ENCODE measurements around the gene NAP1L4.

The NAP1L4 gene

GRCh38 chr11:3021125-3021524, 29.0 kb upstream of the NAP1L4 start:
- in situ Hi-C loops (cut with HindIII; ENCODE audit: low pct_unique_long_range_greater_than_20kb, low sequenced_read_pairs): no loop called here
- no peak for TF ChIP-seq JUND (IDR thresholded peaks at IDR 0.05; ENCODE audit: low read depth)
- peak; percentile 64 to 71 for DNase-seq (ENCODE audit: low read depth in 1 of 2, low spot score in 1 of 2)

GRCh38 chr11:3020011-3020410, 27.9 kb upstream of the NAP1L4 start:
- in situ Hi-C loops (cut with HindIII; ENCODE audit: low pct_unique_long_range_greater_than_20kb, low sequenced_read_pairs): no loop called here
- DNase-seq (ENCODE audit: low read depth in 1 of 2, low spot score in 1 of 2): no peak
- TF ChIP-seq JUND (IDR thresholded peaks at IDR 0.05; ENCODE audit: low read depth): no peak

GRCh38 chr11:3018596-3018995, 26.5 kb upstream of the NAP1L4 start:
- DNase-seq (ENCODE audit: low read depth in 1 of 2, low spot score in 1 of 2): no peak
- no peak for TF ChIP-seq JUND (IDR thresholded peaks at IDR 0.05; ENCODE audit: low read depth)
- in situ Hi-C loops (cut with HindIII; ENCODE audit: low pct_unique_long_range_greater_than_20kb, low sequenced_read_pairs): no loop called here

GRCh38 chr11:3016861-3017260, 24.7 kb upstream of the NAP1L4 start:
- DNase-seq (ENCODE audit: low read depth in 1 of 2, low spot score in 1 of 2): no peak
- in situ Hi-C loops (cut with HindIII; ENCODE audit: low pct_unique_long_range_greater_than_20kb, low sequenced_read_pairs): no loop called here

GRCh38 chr11:3015796-3016195, 23.7 kb upstream of the NAP1L4 start:
- no peak for DNase-seq (ENCODE audit: low read depth in 1 of 2, low spot score in 1 of 2)
- in situ Hi-C loops (cut with HindIII; ENCODE audit: low pct_unique_long_range_greater_than_20kb, low sequenced_read_pairs): no loop called here
- TF ChIP-seq JUND (IDR thresholded peaks at IDR 0.05; ENCODE audit: low read depth): no peak

More at GRCh38 chr11:3016861-3017260, 24.7 kb upstream of the NAP1L4 start:
- no peak for TF ChIP-seq JUND (IDR thresholded peaks at IDR 0.05; ENCODE audit: low read depth)

- in situ Hi-C loops (cut with HindIII; ENCODE audit: low pct_unique_long_range_greater_than_20kb, low sequenced_read_pairs): no loop called here
- no peak for DNase-seq (ENCODE audit: low read depth in 1 of 2, low spot score in 1 of 2)
- no peak for TF ChIP-seq JUND (IDR thresholded peaks at IDR 0.05; ENCODE audit: low read depth)
Observed at GRCh38 chr11:3014943-3015342, 22.8 kb upstream of the NAP1L4 start.

- DNase-seq (ENCODE audit: low read depth in 1 of 2, low spot score in 1 of 2): no peak
- in situ Hi-C loops (cut with HindIII; ENCODE audit: low pct_unique_long_range_greater_than_20kb, low sequenced_read_pairs): no loop called here
- no peak for TF ChIP-seq JUND (IDR thresholded peaks at IDR 0.05; ENCODE audit: low read depth)
Observed at GRCh38 chr11:3014057-3014938, 22.2 kb upstream of the NAP1L4 start.

- no peak for TF ChIP-seq JUND (IDR thresholded peaks at IDR 0.05; ENCODE audit: low read depth)
- no peak for DNase-seq (ENCODE audit: low read depth in 1 of 2, low spot score in 1 of 2)
- in situ Hi-C loops (cut with HindIII; ENCODE audit: low pct_unique_long_range_greater_than_20kb, low sequenced_read_pairs): no loop called here
Observed at GRCh38 chr11:3011891-3012885, 20.1 kb upstream of the NAP1L4 start.

- in situ Hi-C loops (cut with HindIII; ENCODE audit: low pct_unique_long_range_greater_than_20kb, low sequenced_read_pairs): no loop called here
- TF ChIP-seq JUND (IDR thresholded peaks at IDR 0.05; ENCODE audit: low read depth): no peak
- no peak for DNase-seq (ENCODE audit: low read depth in 1 of 2, low spot score in 1 of 2)
Observed at GRCh38 chr11:3010521-3011275, 18.6 kb upstream of the NAP1L4 start.

GRCh38 chr11:3010004-3010403, 17.9 kb upstream of the NAP1L4 start:
- DNase-seq (ENCODE audit: low read depth in 1 of 2, low spot score in 1 of 2): no peak
- in situ Hi-C loops (cut with HindIII; ENCODE audit: low pct_unique_long_range_greater_than_20kb, low sequenced_read_pairs): no loop called here
- no peak for TF ChIP-seq JUND (IDR thresholded peaks at IDR 0.05; ENCODE audit: low read depth)

GRCh38 chr11:3009481-3009880, 17.4 kb upstream of the NAP1L4 start:
- no peak for TF ChIP-seq JUND (IDR thresholded peaks at IDR 0.05; ENCODE audit: low read depth)
- DNase-seq (ENCODE audit: low read depth in 1 of 2, low spot score in 1 of 2): no peak
- in situ Hi-C loops (cut with HindIII; ENCODE audit: low pct_unique_long_range_greater_than_20kb, low sequenced_read_pairs): no loop called here

GRCh38 chr11:3008746-3009336, 16.7 kb upstream of the NAP1L4 start:
- in situ Hi-C loops (cut with HindIII; ENCODE audit: low pct_unique_long_range_greater_than_20kb, low sequenced_read_pairs): no loop called here
- no peak for DNase-seq (ENCODE audit: low read depth in 1 of 2, low spot score in 1 of 2)
- TF ChIP-seq JUND (IDR thresholded peaks at IDR 0.05; ENCODE audit: low read depth): no peak

Data from T47D (cell line).